ENCODE results near the gene KNG1. TPM values are rescaled to one million over a fixed set of nuclear protein-coding genes. Genes with fewer than 3 reads are reported as not detected.
"Not testable (repeated sequence)": the region's sequence is repeated elsewhere in the genome, so short reads cannot be mapped to it uniquely, and the experiment has no call there.

KNG1 gene
- total RNA-seq, 6 experiments from 2014 or later: not detected

- no peaks in the 10 kb centered on the region for H3K36me3 Mint-ChIP-seq (ENCODE audit: low read depth)
- H3K27ac Mint-ChIP-seq: no peak overlapping the region
- no peak for DNase-seq
- no peak overlapping the region for H3K4me3 Mint-ChIP-seq
- H3K9me3 Mint-ChIP-seq: no peaks in the 10 kb centered on the region
- H3K27me3 Mint-ChIP-seq (ENCODE audit: insufficient read depth): peaks cover 18% of the 10 kb centered on the region
- H3K4me1 Mint-ChIP-seq (ENCODE audit: low read depth): peaks cover 6% of the 10 kb centered on the region; the same call in 1 of the 2 replicates
- TF ChIP-seq CTCF (IDR thresholded peaks at IDR 0.05): no peak
Measured at GRCh38 chr3:186697510-186697909, 19.6 kb upstream of the KNG1 start.

- TF ChIP-seq CTCF (IDR thresholded peaks at IDR 0.05): no peak
- no peaks in the 10 kb centered on the region for H3K36me3 Mint-ChIP-seq (ENCODE audit: low read depth)
- H3K27me3 Mint-ChIP-seq (ENCODE audit: insufficient read depth): peaks cover 12% of the 10 kb centered on the region
- H3K4me1 Mint-ChIP-seq (ENCODE audit: low read depth): peaks cover 6% of the 10 kb centered on the region; the same call in 1 of the 2 replicates
- H3K9me3 Mint-ChIP-seq: no peaks in the 10 kb centered on the region
- no peak for DNase-seq
- no peak overlapping the region; the same call in 1 of the 2 replicates for H3K27ac Mint-ChIP-seq
- H3K4me3 Mint-ChIP-seq: no peak overlapping the region
Measured at GRCh38 chr3:186700267-186700666, 16.9 kb upstream of the KNG1 start.

- H3K4me1 Mint-ChIP-seq (ENCODE audit: low read depth); H3K4me3 Mint-ChIP-seq; H3K36me3 Mint-ChIP-seq (ENCODE audit: low read depth); H3K9me3 Mint-ChIP-seq; DNase-seq; H3K27ac Mint-ChIP-seq: not testable (repeated sequence)
- peaks cover 13% of the 10 kb centered on the region for H3K27me3 Mint-ChIP-seq (ENCODE audit: insufficient read depth)
Measured at GRCh38 chr3:186702451-186702850, 14.7 kb upstream of the KNG1 start.

DNA sequence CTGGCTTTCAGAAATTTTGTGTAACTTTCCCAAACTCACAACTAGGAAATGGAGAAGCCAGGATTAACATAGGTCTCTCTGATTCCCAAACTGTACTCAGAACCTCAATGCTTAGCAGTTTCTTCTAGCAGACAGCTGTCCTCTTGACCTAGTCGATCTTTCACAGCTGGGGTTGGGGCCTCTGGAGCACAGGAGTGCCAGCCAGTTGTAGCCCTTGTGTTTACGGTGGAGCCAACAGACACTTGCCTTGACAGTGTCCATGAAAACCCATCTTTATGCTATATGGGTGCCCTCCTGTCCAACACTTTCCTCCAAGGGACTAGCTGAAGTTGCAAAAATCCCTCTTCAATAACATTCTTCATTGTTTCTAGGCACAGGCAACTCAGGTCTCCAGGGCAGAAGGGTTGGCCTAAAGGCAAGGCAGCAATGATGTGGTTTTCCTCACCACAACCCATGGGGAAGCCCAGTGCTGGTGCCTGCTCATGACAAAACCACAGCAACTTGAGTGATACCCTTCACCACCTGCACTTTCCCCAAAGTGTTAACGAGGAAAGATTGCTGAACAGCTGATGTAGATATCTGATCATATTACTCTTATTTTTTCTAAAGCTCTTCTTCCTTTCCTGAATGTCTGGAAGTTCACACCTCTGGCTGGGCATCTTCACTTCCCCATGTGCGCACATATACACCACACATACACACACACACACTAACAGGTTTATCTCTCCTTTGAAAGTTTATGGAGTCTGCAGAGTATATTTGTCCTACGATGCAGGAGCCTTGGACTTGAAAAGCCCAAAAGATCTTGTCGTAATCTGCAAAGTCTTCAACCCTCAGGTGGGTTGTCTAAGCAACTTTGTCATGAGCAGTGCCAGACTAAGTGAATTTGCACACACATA is 11.0 kb upstream of the KNG1 start:
- H3K27me3 Mint-ChIP-seq (ENCODE audit: insufficient read depth): peaks cover 21% of the 10 kb centered on the region
- TF ChIP-seq CTCF (IDR thresholded peaks at IDR 0.05): no peak
- H3K4me1 Mint-ChIP-seq (ENCODE audit: low read depth): no peaks in the 10 kb centered on the region
- no peaks in the 10 kb centered on the region for H3K9me3 Mint-ChIP-seq
- no peak overlapping the region for H3K4me3 Mint-ChIP-seq
- no peak overlapping the region for H3K27ac Mint-ChIP-seq
- H3K36me3 Mint-ChIP-seq (ENCODE audit: low read depth): no peaks in the 10 kb centered on the region
- DNase-seq: no peak

DNA sequence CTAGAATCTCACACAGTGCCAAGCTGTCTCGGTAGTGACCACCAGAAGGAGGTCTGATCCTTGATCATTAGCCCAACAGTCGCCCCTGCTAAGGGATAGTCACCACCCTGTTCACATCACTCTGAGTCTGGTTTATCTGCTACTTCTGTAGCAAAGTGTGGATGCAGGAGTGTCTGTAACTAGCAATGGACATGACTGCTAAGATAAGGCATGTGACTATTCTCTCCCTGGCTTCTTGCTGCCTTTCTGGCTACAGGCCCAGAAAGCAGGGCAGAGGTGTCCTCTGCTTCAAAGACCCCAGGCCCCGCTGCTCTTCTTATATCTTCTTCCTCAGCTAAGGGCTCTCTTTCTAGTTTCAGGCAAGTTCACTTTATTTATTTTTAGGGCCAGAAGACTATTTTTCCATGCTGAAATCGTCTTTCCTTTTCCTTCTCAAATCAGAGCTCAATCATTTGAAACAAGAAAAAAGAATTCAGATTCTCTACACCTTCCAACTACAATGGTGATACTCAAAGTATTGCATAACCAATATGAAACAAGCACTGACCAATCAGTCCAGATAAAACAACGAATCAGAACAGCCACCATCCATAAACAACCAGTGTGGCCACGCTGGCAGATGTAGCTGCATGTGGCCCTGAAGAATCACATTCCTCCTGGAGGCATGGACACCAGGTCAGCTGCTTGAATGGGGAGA is 8.0 kb upstream of the KNG1 start:
- no peak for TF ChIP-seq CTCF (IDR thresholded peaks at IDR 0.05)
- no peak for DNase-seq
- H3K4me3 Mint-ChIP-seq: no peak overlapping the region

GRCh38 chr3:186710694-186711093 is 6.5 kb upstream of the KNG1 start:
- H3K4me1 Mint-ChIP-seq (ENCODE audit: low read depth); H3K36me3 Mint-ChIP-seq (ENCODE audit: low read depth); DNase-seq; H3K9me3 Mint-ChIP-seq; H3K4me3 Mint-ChIP-seq; H3K27ac Mint-ChIP-seq: not testable (repeated sequence)
- peaks cover 25% of the 10 kb centered on the region for H3K27me3 Mint-ChIP-seq (ENCODE audit: insufficient read depth)

More for the DNA sequence above, 8.0 kb upstream of the KNG1 start:
- no peaks in the 10 kb centered on the region for H3K9me3 Mint-ChIP-seq
- H3K27ac Mint-ChIP-seq: no peak overlapping the region
- H3K27me3 Mint-ChIP-seq (ENCODE audit: insufficient read depth): peaks cover 27% of the 10 kb centered on the region
- H3K36me3 Mint-ChIP-seq (ENCODE audit: low read depth): no peaks in the 10 kb centered on the region
- no peaks in the 10 kb centered on the region for H3K4me1 Mint-ChIP-seq (ENCODE audit: low read depth)

Measured in HFFc6 (cell line).